Sciatic nerve (tissue), 2 donors: Measurements from ENCODE around the gene NPIPA1. TPM values are rescaled to one million over a fixed set of nuclear protein-coding genes. Genes with fewer than 3 reads are reported as not detected.
A peak's percentile ranks its signal among the peaks of the same experiment; 100 is the strongest.
"Not testable (repeated sequence)": the region's sequence is repeated elsewhere in the genome, so short reads cannot be mapped to it uniquely, and the experiment has no call there.

ENCODE experiments used
- ATAC-seq: fragments of 200-7000 bp; cut with Tn5 transposase; one replicate; pipeline ENCODE4 v1.9.1; 2020; ENCODE audit warnings: mild to moderate bottlenecking, moderate library complexity
- DNase-seq: peaks from one replicate; pipeline ENCODE4 v3.0.0-alpha.2; 2020; ENCODE audit warnings: low spot score
- intact Hi-C: fragments of 100-400 bp; cut with DNase I; formaldehyde crosslinking; loops from one replicate; pipeline ENCODE4 v1.14.2; 2022
- total RNA-seq: library from RNA; stranded (reverse); fragmentation: NEBNext Ultra II Directional; extraction: Animal tissue kit (Norgen Biotek cat#: 25700); gene quantifications from one replicate; pipeline ENCODE4 v1.2.1, GENCODE V29; 2021
- donor health status: DM: no; HTN: no; CAD: no.
- donor health status: DM: no; HTN: no; CAD: no.

The NPIPA1 gene
- total RNA-seq, 1 donor from 2014 or later, result 214 TPM

DNA sequence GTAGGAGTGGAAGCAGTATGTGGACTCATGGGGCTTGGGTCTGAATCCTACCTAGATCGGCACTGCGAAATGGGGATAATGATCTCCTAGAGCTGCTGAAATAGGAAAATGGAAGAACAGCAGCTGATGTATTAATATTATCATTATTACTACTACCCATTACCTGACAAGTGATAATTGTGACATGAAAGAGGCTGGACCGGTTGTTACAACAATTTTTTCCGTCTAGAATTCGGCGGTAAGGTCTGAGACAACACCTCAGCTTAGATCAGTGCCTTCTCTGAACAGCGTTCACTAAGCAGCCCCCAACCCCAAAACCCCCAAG lies 37.0 kb downstream of the NPIPA1 start:
- ATAC-seq, result peak; percentile 1
- DNase-seq, intact Hi-C loops: not testable (repeated sequence)

DNA sequence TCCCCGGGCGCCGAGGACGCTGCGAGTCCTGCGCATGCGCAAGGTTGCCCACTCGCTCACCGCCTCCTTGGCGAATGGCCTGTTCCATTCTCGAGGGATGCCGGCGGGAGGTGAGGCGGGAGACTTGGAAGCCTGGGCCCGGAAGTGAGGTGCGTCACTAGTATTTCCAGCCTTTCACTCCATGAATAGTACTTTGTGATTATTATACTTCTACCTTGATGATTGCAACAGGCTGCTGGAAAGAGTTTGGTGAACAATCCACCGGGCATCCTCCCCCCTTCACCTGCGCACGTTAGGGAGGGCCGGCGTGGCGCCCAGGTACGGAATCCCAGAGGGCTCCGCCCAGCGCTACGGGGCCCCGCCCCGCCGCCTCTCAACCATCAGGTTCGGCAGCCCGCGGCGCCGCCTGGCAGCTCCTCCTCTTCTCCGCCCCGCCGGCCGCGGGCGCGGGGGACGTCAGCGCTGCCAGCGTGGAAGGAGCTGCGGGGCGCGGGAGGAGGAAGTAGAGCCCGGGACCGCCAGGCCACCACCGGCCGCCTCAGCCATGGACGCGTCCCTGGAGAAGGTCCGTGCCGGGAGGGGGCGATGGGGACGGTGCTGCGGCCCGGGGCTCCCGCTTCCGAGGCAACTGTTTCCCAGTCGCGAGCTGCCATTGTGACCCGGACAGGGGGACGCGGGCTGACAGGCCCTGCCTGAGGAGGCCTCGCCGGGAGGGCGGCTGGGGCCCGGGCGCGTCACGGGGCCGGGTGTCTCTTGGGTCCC lies 37.6 kb downstream of the NPIPA1 start, which contains the start of gene PDXDC1:
TSS of gene PDXDC1 (plus strand) at position 371 of the 762 bp plus-strand sequence. CDS start at position 545, 174 bp downstream.
- ATAC-seq, result peak; percentile 89
- intact Hi-C loops, result not testable (repeated sequence)

DNA sequence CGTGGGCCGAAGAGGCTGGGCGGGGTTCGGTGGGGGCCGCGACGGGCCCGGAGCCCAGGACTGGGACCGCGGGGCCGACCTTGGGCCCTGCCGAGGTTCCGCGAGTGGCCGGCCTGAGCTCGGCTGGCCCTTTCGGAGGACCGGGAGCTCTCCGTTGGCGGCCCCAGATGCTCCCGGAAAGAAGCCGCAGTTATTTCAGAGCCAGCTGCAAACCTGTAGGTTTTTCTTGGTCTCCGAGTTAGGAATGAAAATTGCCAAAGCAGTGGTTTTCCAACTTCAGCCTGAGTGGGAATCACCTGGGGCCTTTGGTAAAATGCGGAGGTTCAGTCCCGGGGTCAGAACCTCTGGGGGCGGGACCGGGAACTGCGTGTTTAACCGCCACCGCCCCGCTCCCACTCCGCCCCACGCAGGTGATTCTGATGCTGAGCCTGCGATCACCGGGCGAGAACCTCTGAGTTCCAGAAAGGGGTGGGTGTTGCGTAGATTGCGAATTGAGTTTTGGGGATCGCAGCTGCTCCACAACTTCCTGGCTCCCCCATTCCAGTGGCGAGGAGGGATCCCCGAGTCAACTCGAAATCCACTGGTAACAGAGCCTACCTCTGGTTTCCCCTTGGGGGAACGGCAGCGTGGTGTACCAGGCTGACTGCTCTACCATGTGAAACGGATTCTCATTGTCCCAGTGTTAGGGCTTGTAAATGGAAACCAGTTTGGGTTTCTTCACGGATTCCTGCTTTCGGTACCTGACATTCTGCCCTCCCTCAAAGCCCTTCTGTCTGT lies 38.4 kb downstream of the NPIPA1 start:
- intact Hi-C loops, result not testable (repeated sequence)
- ATAC-seq (peak; percentile 55), DNase-seq (peak; percentile 69)

More for the DNA sequence above, 37.6 kb downstream of the NPIPA1 start, which contains the start of gene PDXDC1:
- DNase-seq, result peak; percentile 90

DNA sequence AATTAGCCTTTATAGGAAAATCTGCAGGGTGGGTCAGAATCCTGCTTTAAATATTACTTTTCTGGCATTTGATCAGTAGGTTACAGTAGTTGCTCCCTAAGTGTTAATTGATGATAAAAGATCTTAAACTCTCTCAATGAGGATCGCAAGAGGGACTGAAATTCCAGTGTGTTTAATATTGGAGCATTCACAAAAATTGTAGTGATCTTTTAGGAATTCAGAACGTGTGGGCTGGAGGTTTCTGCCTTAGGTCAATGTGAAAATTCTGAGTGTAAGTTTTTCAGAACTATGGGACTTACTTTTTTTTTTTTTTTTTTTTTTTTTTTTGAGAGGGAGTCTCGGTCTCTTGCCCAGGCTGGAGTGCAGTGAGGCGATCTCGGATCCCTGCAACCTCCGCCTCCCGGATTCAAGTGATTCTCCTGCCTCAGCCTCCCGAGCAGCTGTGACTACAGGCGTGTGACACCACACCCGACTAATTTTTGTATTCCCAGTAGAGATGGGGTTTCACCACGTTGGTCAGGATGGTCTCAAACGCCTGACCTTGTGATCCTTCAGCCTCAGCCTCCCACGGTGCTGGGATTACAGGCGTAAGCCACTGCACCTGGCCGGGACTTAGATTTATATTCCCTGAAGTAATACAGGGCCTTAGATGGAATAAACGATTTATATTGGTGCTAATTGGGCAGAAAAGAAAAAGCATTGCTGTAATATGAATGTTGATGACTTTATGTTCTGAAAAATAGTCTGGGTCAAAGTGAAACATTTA lies 39.9 kb downstream of the NPIPA1 start:
- intact Hi-C loops, DNase-seq, ATAC-seq: not testable (repeated sequence)

DNA sequence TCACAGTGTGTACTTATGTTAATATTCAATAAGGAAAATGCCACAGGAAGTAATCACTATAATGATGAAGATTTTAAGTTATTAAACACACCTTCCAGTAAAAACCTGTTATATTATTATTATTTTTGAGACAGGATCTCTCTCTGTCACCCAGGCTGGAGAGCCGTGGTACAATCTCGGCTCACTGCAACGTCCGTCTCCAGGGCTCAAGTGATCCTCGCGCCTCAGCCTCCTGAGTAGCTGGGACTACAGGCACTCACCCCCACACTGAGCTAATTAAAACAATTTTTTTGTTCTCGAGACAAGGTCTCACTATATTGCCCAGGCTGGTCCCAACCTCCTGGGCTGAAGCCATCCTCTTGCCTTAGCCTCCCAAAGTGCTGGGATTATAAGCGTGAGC lies 41.0 kb downstream of the NPIPA1 start:
- intact Hi-C loops, ATAC-seq, DNase-seq: not testable (repeated sequence)

DNA sequence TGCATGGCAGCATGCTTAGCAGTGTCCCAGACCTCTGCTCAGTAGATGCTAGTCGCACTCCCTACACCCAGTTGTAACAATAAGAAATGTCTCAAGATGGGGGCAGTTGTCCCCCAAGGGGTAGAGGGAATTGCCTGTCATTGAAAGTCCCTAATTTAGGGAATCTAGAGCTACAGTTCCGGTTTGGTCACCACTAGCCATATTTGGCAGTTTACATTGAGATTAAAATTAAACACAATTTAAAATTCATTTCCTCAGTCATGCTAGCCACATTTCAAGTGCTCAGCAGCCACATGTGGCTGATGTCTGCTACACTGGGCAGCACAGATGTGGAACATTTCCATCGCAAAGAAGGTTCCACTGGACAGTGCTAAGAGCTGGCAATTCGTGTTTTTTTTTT lies 41.7 kb downstream of the NPIPA1 start:
- DNase-seq, ATAC-seq, intact Hi-C loops: not testable (repeated sequence)

DNA sequence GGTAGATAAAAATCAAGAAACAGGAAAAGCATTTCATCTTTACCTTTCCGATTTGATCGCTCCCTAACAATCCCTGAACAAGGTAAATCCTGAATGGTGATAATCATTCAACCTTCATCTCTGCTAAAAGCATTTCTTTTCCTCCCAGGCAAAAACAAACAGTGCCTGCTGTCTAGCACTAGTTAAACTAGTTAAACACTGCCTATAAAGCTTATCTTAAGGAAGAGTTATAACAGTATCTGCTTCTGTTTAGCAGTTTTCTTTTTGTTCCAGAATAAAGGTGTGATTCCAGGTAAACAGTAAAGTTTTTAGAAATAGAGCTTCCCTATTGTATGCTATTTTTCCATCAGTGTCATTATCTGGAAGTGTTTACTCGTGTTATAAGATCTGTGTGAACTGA lies 44.0 kb downstream of the NPIPA1 start:
- intact Hi-C loops, DNase-seq, ATAC-seq: not testable (repeated sequence)

DNA sequence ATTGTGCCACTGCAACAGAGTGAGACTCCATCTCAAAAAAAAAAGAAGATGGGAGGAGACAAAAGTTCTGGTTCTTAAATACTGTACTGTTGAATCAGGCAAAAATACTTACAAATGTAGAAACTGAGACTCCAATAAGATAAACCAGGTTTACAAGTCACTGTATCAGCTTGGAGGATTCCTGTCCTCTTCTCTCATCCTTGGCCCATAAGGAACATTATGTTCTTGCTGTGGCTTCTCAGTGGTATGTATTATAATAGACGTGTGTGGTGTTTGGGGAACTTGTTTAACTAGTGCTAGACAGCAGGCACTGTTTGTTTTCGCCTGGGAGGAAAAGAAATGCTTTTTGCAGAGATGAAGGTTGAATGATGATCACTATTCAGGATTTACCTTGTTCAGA lies 45.3 kb downstream of the NPIPA1 start:
- ATAC-seq, result peak; percentile 32
- intact Hi-C loops, DNase-seq: not testable (repeated sequence)

DNA sequence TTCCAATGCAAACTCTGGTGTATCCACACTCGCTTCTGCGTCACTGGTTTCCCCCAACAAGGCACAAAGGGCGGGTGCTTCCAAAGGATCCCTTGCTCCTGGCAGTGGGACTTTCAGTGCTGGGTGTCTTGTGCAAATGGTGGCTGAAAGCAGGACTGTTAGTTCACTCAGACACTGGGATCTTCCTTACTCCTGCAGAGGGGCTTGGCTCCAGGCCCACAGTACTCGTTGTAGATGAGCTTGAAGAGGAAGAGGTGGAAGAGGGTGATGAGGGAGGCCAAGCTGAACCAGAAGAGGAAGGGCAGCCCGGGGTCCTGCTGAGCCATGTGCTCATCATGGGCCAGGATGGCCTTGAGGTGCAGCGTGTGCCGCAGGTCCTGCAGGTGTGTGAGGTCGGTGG lies 50.8 kb downstream of the NPIPA1 start:
- ATAC-seq, result peak; percentile 16
- intact Hi-C loops, DNase-seq: not testable (repeated sequence)

DNA sequence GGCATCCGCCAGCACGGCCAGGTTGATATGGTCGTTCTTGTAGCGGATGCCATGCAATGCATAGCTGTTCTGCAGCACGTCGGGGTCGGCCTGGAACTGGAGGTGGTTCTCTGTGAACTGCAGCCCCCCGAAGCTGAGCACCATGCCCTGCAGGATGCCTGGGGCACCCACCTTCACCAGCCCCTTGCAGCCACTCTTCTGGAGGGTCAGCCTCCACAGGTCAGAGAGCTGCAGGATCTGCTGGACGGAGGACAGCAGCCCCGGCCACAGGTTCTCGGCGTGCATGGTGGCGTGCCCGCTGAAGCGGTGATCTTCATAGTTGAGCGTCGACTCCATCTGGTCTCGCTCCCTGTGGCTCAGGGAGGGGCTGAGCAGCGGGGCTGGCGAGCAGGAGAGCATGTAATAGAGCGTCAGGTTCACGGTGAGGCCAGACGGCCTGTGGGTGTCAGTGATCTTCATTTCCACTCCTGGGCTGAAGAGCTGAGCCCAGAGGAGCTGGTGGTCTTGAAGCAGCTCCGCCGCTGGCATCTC lies 51.5 kb downstream of the NPIPA1 start:
- intact Hi-C loops, DNase-seq: not testable (repeated sequence)
- ATAC-seq, result peak; percentile 26

DNA sequence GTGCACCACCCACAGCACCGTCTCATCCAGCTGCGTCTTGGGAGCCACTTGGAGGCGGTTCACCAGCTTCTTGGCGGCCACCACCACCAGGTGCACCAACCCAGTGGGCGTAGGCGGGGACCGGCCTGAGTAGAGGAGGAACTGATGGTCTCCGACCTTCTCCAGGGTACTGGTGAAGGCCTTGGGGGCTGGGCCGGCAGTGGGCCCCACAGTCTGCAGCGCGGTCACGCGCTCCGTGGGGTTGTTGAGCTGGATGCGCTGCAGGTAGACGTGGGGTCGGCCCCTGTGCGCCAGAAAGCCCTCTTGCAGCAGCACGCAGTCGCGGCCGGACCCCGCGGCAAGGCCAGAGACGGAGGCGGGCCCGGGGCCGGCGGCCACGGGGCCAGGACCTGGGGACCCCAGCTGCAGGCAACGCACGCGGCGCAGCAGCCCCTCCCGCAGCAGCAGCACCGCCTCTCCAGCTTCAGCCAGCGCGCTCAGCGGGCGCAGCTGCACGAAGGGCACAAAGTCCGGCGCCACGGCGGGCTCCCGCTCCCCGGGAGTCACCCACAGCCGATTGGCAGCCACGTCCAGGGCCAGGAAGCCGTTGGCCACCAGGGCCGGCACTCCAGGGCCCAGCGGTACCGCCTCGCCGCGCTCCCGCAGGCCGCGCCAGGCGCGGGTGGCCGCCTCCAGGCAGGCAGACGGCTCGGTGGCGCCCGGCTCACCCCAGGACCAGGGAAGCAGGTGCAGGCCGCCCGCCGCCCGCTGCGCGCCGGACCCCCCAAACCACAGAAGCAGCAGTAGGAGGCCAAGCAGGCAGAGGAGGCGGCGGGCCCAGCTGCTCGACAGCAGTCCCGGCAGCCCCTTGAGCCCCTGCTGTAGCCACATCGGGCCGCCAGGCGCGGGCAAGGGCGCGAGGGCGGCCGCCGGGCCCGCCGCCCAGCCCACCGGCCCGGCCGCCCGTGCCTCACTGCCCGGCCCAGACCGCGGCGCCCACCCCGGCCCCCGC lies 52.3 kb downstream of the NPIPA1 start:
- peak; percentile 47 for ATAC-seq
- intact Hi-C loops, DNase-seq: not testable (repeated sequence)

DNA sequence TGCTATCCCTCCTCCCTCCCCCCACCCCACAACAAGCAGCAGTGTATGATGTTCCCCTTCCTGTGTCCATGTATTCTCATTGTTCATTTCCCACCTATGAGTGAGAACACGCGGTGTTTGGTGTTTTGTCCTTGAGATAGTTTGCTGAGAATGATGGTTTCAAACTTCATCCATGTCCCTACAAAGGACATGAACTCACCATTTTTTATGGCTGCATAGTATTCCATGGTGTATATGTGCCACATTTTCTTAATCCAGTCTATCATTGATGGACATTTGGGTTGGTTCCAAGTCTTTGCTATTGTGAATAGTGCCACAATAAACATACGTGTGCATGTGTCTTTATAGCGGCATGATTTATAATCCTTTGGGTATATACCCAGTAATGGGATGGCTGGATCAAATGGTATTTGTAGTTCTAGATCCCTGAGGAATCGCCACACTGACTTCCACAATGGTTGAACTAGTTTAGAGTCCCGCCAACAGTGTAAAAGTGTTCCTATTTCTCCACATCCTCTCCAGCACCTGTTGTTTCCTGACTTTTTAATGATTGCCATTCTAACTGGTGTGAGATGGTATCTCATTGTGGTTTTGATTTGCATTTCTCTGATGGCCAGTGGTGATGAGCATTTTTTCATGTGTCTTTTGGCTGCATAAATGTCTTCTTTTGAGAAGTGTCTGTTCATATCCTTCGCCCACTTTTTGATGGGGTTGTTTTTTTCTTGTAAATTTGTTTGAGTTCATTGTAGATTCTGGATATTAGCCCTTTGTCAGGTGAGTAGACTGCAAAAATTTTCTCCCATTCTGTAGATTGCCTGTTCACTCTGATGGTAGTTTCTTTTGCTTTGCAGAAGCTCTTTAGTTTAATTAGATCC lies 56.3 kb downstream of the NPIPA1 start:
- ATAC-seq, intact Hi-C loops, DNase-seq: not testable (repeated sequence)

DNA sequence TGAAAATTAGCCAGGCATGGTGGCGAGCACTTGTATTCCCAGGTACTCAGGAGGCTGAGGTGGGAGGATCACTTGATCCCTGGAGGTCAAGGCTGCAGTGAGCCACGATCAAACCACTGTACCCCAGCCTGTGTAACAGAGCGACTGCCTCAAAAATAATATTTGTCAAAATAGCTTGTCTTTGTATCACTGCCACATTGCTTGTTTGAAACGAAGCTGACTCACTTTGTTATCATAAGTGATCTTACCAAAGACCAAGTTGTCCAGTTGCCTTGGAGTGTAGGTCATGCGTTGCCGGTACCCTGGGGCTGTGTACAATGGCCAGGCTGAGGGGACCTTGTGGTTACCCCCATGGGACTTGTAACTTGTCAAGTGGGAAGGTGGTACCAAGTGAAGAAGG lies 59.5 kb downstream of the NPIPA1 start:
- ATAC-seq, intact Hi-C loops, DNase-seq: not testable (repeated sequence)

DNA sequence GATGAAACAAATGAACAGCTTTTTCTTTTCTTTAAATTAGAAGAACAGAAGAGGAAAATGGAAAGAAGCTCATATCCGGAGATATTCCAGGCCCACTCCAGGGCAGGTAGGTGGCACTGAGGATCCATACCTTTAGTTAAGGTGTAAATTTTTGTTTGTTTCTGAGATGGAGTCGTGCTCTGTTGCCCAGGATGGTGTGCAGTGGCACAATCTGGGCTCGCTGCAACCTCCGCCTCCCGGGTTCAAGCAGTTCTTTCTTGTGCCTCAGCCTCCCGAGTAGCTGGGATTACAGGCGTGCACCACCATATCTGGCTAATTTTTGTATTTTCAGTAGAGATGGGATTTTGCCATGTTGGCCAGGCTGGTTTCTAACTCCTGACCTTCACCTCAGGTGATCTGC lies 61.1 kb downstream of the NPIPA1 start:
- ATAC-seq, intact Hi-C loops, DNase-seq: not testable (repeated sequence)

DNA sequence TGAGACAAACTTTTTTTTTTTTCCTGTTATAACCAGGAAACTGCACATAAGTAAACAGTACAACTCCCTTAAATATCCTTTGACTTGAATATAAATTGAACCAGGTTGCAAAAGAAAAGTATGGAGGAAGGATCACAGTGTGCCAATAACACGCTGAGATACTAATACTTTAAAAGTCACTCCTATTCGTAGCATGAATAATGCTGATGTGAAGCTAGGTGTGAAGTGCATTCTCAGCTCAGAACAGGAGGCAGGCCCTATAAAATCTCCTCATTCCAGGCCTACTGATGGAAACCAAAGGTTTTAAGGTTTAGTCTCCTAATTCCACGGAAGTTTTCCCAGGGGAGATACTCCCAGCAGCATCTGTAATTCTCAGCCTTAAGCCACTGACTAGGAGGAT lies 62.6 kb downstream of the NPIPA1 start:
- DNase-seq, intact Hi-C loops, ATAC-seq: not testable (repeated sequence)
